Liver (tissue), 9 donors: Measurements from ENCODE around the gene MRPL52. TPM values are rescaled to one million over a fixed set of nuclear protein-coding genes. Genes with fewer than 3 reads are reported as not detected.

Experiments
- DNase-seq: peaks from one replicate; pipeline ENCODE4 v3.0.0-alpha.2; 2017; ENCODE audit warnings: low spot score
- H3K27ac ChIP-seq, 2 donors: one replicate each; pipeline ENCODE4 v1.7.0; 2013; ENCODE audit warnings: inconsistent platforms in 2 of 2, low read length in 2 of 2, control low read depth in 1 of 2, low read depth in 1 of 2, mild to moderate bottlenecking in 1 of 2
- H3K27me3 ChIP-seq, 4 donors: one replicate each; pipeline versions ENCODE4 v1.6.1 to v1.7.0; 2013; ENCODE audit warnings: low read length in 3 of 4, inconsistent platforms in 1 of 4, mild to moderate bottlenecking in 1 of 4, moderate library complexity in 1 of 4; ENCODE audit not compliant: control insufficient read depth in 4 of 4, insufficient read depth in 4 of 4
- H3K36me3 ChIP-seq, 4 donors: one replicate each; pipeline versions ENCODE4 v1.6.1 to v1.7.0; 2013; ENCODE audit warnings: low read length in 3 of 4, mild to moderate bottlenecking in 3 of 4, low read depth in 1 of 4, moderate library complexity in 1 of 4; ENCODE audit not compliant: control insufficient read depth in 4 of 4, insufficient read depth in 3 of 4
- H3K4me1 ChIP-seq, 4 donors: one replicate each; pipeline versions ENCODE4 v1.6.1 to v1.7.0; 2013; ENCODE audit warnings: low read length in 3 of 4, mild to moderate bottlenecking in 3 of 4, moderate library complexity in 1 of 4; ENCODE audit not compliant: control insufficient read depth in 4 of 4, insufficient read depth in 4 of 4
- H3K4me3 ChIP-seq, 3 donors: one replicate each; pipeline versions ENCODE4 v1.6.1 to v1.7.0; 2013; ENCODE audit warnings: low read length in 3 of 3, control low read depth in 1 of 3, low read depth in 1 of 3, mild to moderate bottlenecking in 1 of 3
- H3K9ac ChIP-seq, 2 donors: one replicate each; pipeline ENCODE4 v1.7.0; 2013; ENCODE audit warnings: low read length in 2 of 2, mild to moderate bottlenecking in 2 of 2, moderate library complexity in 2 of 2, control low read depth in 1 of 2, low read depth in 1 of 2
- H3K9me3 ChIP-seq, 4 donors: one replicate each; pipeline versions ENCODE4 v1.6.1 to v1.7.0; 2013; ENCODE audit warnings: low read length in 3 of 4; ENCODE audit not compliant: control insufficient read depth in 4 of 4
- ATF3 ChIP-seq: IDR thresholded peaks from 2 replicates; pipeline ENCODE4 v1.6.1; 2016; ENCODE audit warnings: antibody characterized with exemption
- CTCF ChIP-seq: fragments of 150-350 bp; IDR thresholded peaks from 2 replicates; pipeline ENCODE4 v1.5.1; 2017; ENCODE audit warnings: improper control_type of control experiment, low read depth, low read length; ENCODE audit not compliant: missing input control
- EGR1 ChIP-seq, 2 donors: IDR thresholded peaks; 2 replicates each; pipeline ENCODE4 v1.6.1; 2016 to 2018; ENCODE audit warnings: antibody characterized with exemption in 2 of 2, low read depth in 2 of 2
- FOXA1 ChIP-seq: IDR thresholded peaks from 2 replicates; pipeline ENCODE4 v1.6.1; 2016; ENCODE audit warnings: antibody characterized with exemption
- FOXA2 ChIP-seq: IDR thresholded peaks from 2 replicates; pipeline ENCODE4 v1.6.1; 2016; ENCODE audit warnings: antibody characterized with exemption
- GABPA ChIP-seq, 2 donors: IDR thresholded peaks in 1 of 2; conservative IDR thresholded peaks in 1 of 2; 2 replicates each; pipeline ENCODE4 v1.6.1; 2016; ENCODE audit warnings: antibody characterized with exemption in 2 of 2, mild to moderate bottlenecking in 1 of 2, moderate library complexity in 1 of 2
- HNF4A ChIP-seq, 2 donors: conservative IDR thresholded peaks; 2 replicates each; pipeline ENCODE4 v1.6.1; 2016; ENCODE audit warnings: antibody characterized with exemption in 2 of 2, mild to moderate bottlenecking in 2 of 2
- HNF4G ChIP-seq: IDR thresholded peaks from 2 replicates; pipeline ENCODE4 v1.6.1; 2016; ENCODE audit warnings: antibody characterized with exemption
- JUND ChIP-seq, 2 donors: IDR thresholded peaks; 2 replicates each; pipeline ENCODE4 v1.6.1; 2016; ENCODE audit warnings: antibody characterized with exemption in 2 of 2
- MAX ChIP-seq: IDR thresholded peaks from 2 replicates; pipeline ENCODE4 v1.6.1; 2016; ENCODE audit warnings: antibody characterized with exemption
- NR2F2 ChIP-seq: IDR thresholded peaks from 2 replicates; pipeline ENCODE4 v1.6.1; 2016; ENCODE audit warnings: antibody characterized with exemption
- RAD21 ChIP-seq, 2 donors: IDR thresholded peaks; 2 replicates each; pipeline ENCODE4 v1.6.1; 2016; ENCODE audit warnings: antibody characterized with exemption in 2 of 2, mild to moderate bottlenecking in 2 of 2
- RXRA ChIP-seq, 2 donors: IDR thresholded peaks; 2 replicates each; pipeline ENCODE4 v1.6.1; 2017 to 2018; ENCODE audit warnings: antibody characterized with exemption in 2 of 2, mild to moderate bottlenecking in 1 of 2
- SP1 ChIP-seq: IDR thresholded peaks from 2 replicates; pipeline ENCODE4 v1.6.1; 2018; ENCODE audit warnings: antibody characterized with exemption, mild to moderate bottlenecking
- TAF1 ChIP-seq: conservative IDR thresholded peaks from 2 replicates; pipeline ENCODE4 v1.6.1; 2016; ENCODE audit warnings: antibody characterized with exemption, mild to moderate bottlenecking
- YY1 ChIP-seq: IDR thresholded peaks from 2 replicates; pipeline ENCODE4 v1.6.1; 2016; ENCODE audit warnings: antibody characterized with exemption, mild to moderate bottlenecking
- ZBTB33 ChIP-seq: IDR thresholded peaks from 2 replicates; pipeline ENCODE4 v1.6.1; 2016; ENCODE audit warnings: antibody characterized with exemption
- WGBS: extraction: QIAGEN DNeasy Blood & Tissue Kit; methylation state at CpG from one replicate; pipeline ENCODE4 v1.1.7; 2013; 5-methylcytosine and 5-hydroxymethylcytosine counted together
- polyA plus RNA-seq, 2 donors: library from polyadenylated mRNA; stranded (reverse) in 1 of 2; unstranded in 1 of 2; fragments of 200-250 nt in 1 of 2; fragments of >200 nt in 1 of 2; fragmentation: Nextera tagmentation in 1 of 2; extraction: Ambion mirVana in 1 of 2; gene quantifications; one replicate each; pipeline versions ENCODE4 v1.2.1 to v1.2.3, GENCODE V29; 2013 to 2015
- total RNA-seq, 2 donors: library from RNA; depleted of rRNA; stranded (reverse); fragments of >200 nt; gene quantifications; one replicate each; pipeline ENCODE4 v1.2.3, GENCODE V29; 2014
- donor health status: healthy.
- donor health status: healthy.
- donor health status: healthy.
- donor health status: healthy.
- donor health status: healthy.

MRPL52 gene
- total and polyA plus RNA-seq, 4 donors: 9.1 to 142 (median 36.6) TPM

- Histone ChIP-seq H3K27me3 (no peaks in the 10 kb centered on the region), H3K4me3 (no peak overlapping the region), H3K36me3 (no peaks in the 10 kb centered on the region), H3K27ac (no peak overlapping the region), H3K9ac (no peak overlapping the region), H3K9me3 (no peaks in the 10 kb centered on the region), H3K4me1 (peaks cover 0 to 3% (median 1%) of the 10 kb centered on the region in 4 donors)
- TF ChIP-seq ATF3 (no peak), FOXA2 (no peak), GABPA (IDR thresholded peaks at IDR 0.05 in 1 of 2, conservative IDR thresholded peaks at IDR 0.05 in 1 of 2) (no peak), SP1 (no peak), FOXA1 (no peak), YY1 (no peak), EGR1 (IDR thresholded peaks at IDR 0.05; ENCODE audit: low read depth in 2 of 2) (no peak), CTCF (no peak), RXRA (IDR thresholded peaks at IDR 0.05) (no peak), HNF4A (conservative IDR thresholded peaks at IDR 0.05) (no peak), ZBTB33 (no peak), HNF4G (no peak), TAF1 (no peak), NR2F2 (no peak), JUND (IDR thresholded peaks at IDR 0.05) (no peak), RAD21 (IDR thresholded peaks at IDR 0.05) (no peak), MAX (no peak)
- no peak for DNase-seq
- WGBS: 73% methylated on average over 5 of the region's 5 CpGs
Measured at GRCh38 chr14:22793976-22794375, 35.7 kb upstream of the MRPL52 start.

GRCh38 chr14:22794551-22794951, 35.1 kb upstream of the MRPL52 start:
- H3K27ac ChIP-seq: no peak overlapping the region
- no peak overlapping the region for H3K4me3 ChIP-seq
- H3K4me1 ChIP-seq: peaks cover 0 to 3% (median 1%) of the 10 kb centered on the region in 4 donors
- WGBS: 88% methylated on average over 7 of the region's 7 CpGs
- no peaks in the 10 kb centered on the region for H3K27me3 ChIP-seq
- TF ChIP-seq MAX (no peak), HNF4G (no peak), HNF4A (conservative IDR thresholded peaks at IDR 0.05) (no peak)
- no peaks in the 10 kb centered on the region for H3K36me3 ChIP-seq
- no peak overlapping the region for H3K9ac ChIP-seq
- no peak for DNase-seq
- H3K9me3 ChIP-seq: no peaks in the 10 kb centered on the region
